ENCODE results near the gene KRT1.
"Not testable (repeated sequence)": the region's sequence is repeated elsewhere in the genome, so short reads cannot be mapped to it uniquely, and the experiment has no call there.

Gene KRT1

GRCh38 chr12:52679875-52680274 lies 332 bp downstream of the KRT1 start:
- no peak for DNase-seq

GRCh38 chr12:52677671-52678070 lies 2.5 kb downstream of the KRT1 start:
- no peak for DNase-seq

GRCh38 chr12:52677126-52677525 lies 3.1 kb downstream of the KRT1 start:
- DNase-seq = no peak

GRCh38 chr12:52676163-52676562 lies 4.0 kb downstream of the KRT1 start:
- DNase-seq = no peak

GRCh38 chr12:52675301-52675701 lies 4.9 kb downstream of the KRT1 start:
- no peak for DNase-seq

- DNase-seq = no peak
Measured at GRCh38 chr12:52674433-52674775, 5.8 kb downstream of the KRT1 start.

- no peak for DNase-seq
Measured at GRCh38 chr12:52673713-52674432, 6.3 kb downstream of the KRT1 start.

- no peak for DNase-seq
Measured at GRCh38 chr12:52673217-52673616, 7.0 kb downstream of the KRT1 start.

- no peak for DNase-seq
Measured at GRCh38 chr12:52672321-52672933, 7.8 kb downstream of the KRT1 start.

GRCh38 chr12:52670961-52671360 lies 9.2 kb downstream of the KRT1 start:
- DNase-seq = no peak

- DNase-seq = no peak
Measured at GRCh38 chr12:52670506-52670905, 9.7 kb downstream of the KRT1 start.

- DNase-seq = not testable (repeated sequence)
Measured at GRCh38 chr12:52669941-52670340, 10.3 kb downstream of the KRT1 start.

GRCh38 chr12:52669426-52669825 lies 10.8 kb downstream of the KRT1 start:
- DNase-seq = no peak

- DNase-seq = no peak
Measured at GRCh38 chr12:52667931-52668330, 12.3 kb downstream of the KRT1 start.

- DNase-seq = no peak
Measured at GRCh38 chr12:52667509-52667908, 12.7 kb downstream of the KRT1 start.

GRCh38 chr12:52666471-52666870 lies 13.7 kb downstream of the KRT1 start:
- DNase-seq = no peak

- no peak for DNase-seq
Measured at GRCh38 chr12:52663420-52663819, 16.8 kb downstream of the KRT1 start.

GRCh38 chr12:52662918-52663229 lies 17.3 kb downstream of the KRT1 start:
- no peak for DNase-seq

- DNase-seq = no peak
Measured at GRCh38 chr12:52662093-52662917, 17.9 kb downstream of the KRT1 start.

- no peak for DNase-seq
Measured at GRCh38 chr12:52661668-52662067, 18.5 kb downstream of the KRT1 start.

- DNase-seq = no peak
Measured at GRCh38 chr12:52660934-52661499, 19.2 kb downstream of the KRT1 start.

GRCh38 chr12:52659951-52660350 lies 20.3 kb downstream of the KRT1 start:
- no peak for DNase-seq

GRCh38 chr12:52659395-52659794 lies 20.8 kb downstream of the KRT1 start:
- no peak for DNase-seq

- no peak for DNase-seq
Measured at GRCh38 chr12:52658196-52658595, 22.0 kb downstream of the KRT1 start.

Measured in CD4-positive, alpha-beta T cell treated with Interleukin-17A for 4 hours (primary cell).